Smooth muscle cell (in vitro differentiated cells): ENCODE measurements around the gene GRIFIN. TPM values are rescaled to one million over a fixed set of nuclear protein-coding genes. Genes with fewer than 3 reads are reported as not detected.

Experiments used
- DNase-seq: peaks from one replicate; lab custom pipeline; 2025; ENCODE audit not compliant: unreplicated experiment; lab: John Stamatoyannopoulos, UW
- H2AFZ ChIP-seq: fragments of 200-600 bp; sonication (generic); 2 replicates; pipeline ENCODE4 v1.6.0; 2016; ENCODE audit warnings: antibody characterized with exemption, low read depth, mild to moderate bottlenecking
- H3F3A ChIP-seq: fragments of 200-600 bp; sonication (generic); 2 replicates; pipeline ENCODE4 v1.6.0; 2017; ENCODE audit warnings: antibody characterized with exemption, low read depth
- H3K27ac ChIP-seq: fragments of 200-600 bp; sonication (generic); 2 replicates; pipeline ENCODE4 v1.5.1; 2016; ENCODE audit warnings: low read depth, mild to moderate bottlenecking
- H3K27me3 ChIP-seq: fragments of 200-600 bp; sonication (generic); 2 replicates; pipeline ENCODE4 v1.6.1; 2016; ENCODE audit warnings: low read depth, mild to moderate bottlenecking
- H3K36me3 ChIP-seq: fragments of 200-600 bp; sonication (generic); 2 replicates; pipeline ENCODE4 v1.5.1; 2016; ENCODE audit warnings: low read depth
- H3K4me1 ChIP-seq: fragments of 200-600 bp; sonication (generic); 2 replicates; pipeline ENCODE4 v1.5.1; 2016; ENCODE audit warnings: low read depth
- H3K4me2 ChIP-seq: fragments of 200-600 bp; sonication (generic); 2 replicates; pipeline ENCODE4 v1.6.0; 2016; ENCODE audit warnings: mild to moderate bottlenecking
- H3K4me3 ChIP-seq: fragments of 200-600 bp; sonication (generic); 2 replicates; pipeline ENCODE4 v1.5.1; 2016; ENCODE audit warnings: mild to moderate bottlenecking
- H3K79me2 ChIP-seq: fragments of 200-600 bp; sonication (generic); 2 replicates; pipeline ENCODE4 v1.6.0; 2016; ENCODE audit warnings: low read depth, mild to moderate bottlenecking
- H3K9ac ChIP-seq: fragments of 200-600 bp; sonication (generic); 2 replicates; pipeline ENCODE4 v1.6.0; 2016; ENCODE audit warnings: low read depth
- H3K9me3 ChIP-seq: fragments of 200-600 bp; sonication (generic); replicated peaks from 2 replicates; pipeline ENCODE4 v1.5.1; 2016; ENCODE audit warnings: low read depth
- H4K20me1 ChIP-seq: fragments of 200-600 bp; sonication (generic); 2 replicates; pipeline ENCODE4 v1.6.0; 2016; ENCODE audit warnings: low read depth
- WGBS: methylation state at CpG from one replicate; pipeline ENCODE4 v1.1.7; 2016; ENCODE audit warnings: low lambda C conversion rate; 5-methylcytosine and 5-hydroxymethylcytosine counted together
- polyA plus RNA-seq: library from polyadenylated mRNA; unstranded; fragments of >200 nt; fragmentation: Nextera tagmentation; extraction: Ambion mirVana; gene quantifications from 2 replicates; pipeline ENCODE4 v1.2.1, GENCODE V29; 2016
- total RNA-seq: library from RNA; depleted of rRNA; stranded (reverse); fragments of >200 nt; gene quantifications from 2 replicates; pipeline ENCODE4 v1.2.3, GENCODE V29; 2014
- TF ChIP-seq, protein P1 (sequence below): fragments of 200-600 bp; sonication (generic); IDR thresholded peaks from 2 replicates; pipeline ENCODE4 v1.5.1; 2017; ENCODE audit warnings: borderline replicate concordance, mild to moderate bottlenecking, antibody characterized with exemption; ENCODE audit not compliant: insufficient read depth, poor library complexity, severe bottlenecking

Gene GRIFIN
- total and polyA plus RNA-seq, 2 experiments from 2014 or later: not detected

DNA sequence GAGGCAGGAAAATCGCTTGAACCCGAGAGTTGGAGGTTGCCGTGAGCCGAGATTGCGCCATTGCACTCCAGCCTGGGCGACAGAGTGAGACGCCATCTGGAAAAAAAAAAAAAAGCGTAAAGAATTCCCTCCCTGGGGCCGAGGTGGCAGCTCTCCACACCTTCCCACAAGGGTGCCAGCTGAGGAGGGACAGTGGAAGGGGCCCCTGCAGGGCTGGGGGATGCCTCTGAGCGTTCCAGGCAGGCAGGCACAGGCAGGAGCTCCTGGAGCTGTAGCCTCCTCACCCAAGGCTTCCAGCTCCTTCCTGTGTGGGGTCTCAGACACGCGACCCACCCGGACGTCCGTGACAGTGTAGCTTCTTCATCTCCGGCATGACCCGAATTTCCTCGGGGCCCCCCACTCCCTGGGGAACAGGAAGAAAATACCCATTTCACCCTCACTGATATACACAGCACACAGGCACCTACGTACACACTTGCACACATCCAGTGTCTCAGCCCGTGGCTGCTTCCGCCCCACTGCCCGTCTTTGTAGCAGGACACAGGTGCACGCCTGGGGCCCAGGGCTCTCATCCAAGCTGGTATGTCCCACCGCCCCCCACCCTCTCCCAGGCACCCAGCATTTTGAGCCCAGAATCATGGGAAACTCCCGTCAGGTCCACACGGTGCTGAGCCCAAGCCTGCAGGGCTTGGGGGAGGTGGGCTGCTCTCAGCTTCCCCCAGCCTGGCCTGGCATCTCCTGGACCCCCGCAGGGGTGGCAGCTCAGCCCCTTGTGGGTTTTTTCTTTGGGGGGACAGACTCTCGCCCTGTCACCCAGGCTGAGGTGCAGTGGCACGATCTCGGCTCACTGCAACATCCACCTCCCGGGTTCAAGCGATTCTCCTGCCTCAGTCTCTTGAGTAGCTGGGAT, 25.7 kb downstream of the GRIFIN start:
- DNase-seq: no peak
- WGBS: 88% methylated on average over 30 of the region's 32 CpGs
- H2AFZ ChIP-seq: no peak overlapping the region
- H3F3A ChIP-seq: no peaks in the 10 kb centered on the region
- no peaks in the 10 kb centered on the region for H4K20me1 ChIP-seq
- H3K36me3 ChIP-seq: no peaks in the 10 kb centered on the region
- no peak overlapping the region for H3K4me3 ChIP-seq
- no peak overlapping the region for H3K9ac ChIP-seq
- H3K4me2 ChIP-seq: no peak overlapping the region
- no peak overlapping the region for H3K27ac ChIP-seq
- H3K27me3 ChIP-seq: no peaks in the 10 kb centered on the region
- no peaks in the 10 kb centered on the region for H3K4me1 ChIP-seq
- no peaks in the 10 kb centered on the region for H3K79me2 ChIP-seq
- H3K9me3 ChIP-seq: no peaks in the 10 kb centered on the region
- TF ChIP-seq, protein P1, sequence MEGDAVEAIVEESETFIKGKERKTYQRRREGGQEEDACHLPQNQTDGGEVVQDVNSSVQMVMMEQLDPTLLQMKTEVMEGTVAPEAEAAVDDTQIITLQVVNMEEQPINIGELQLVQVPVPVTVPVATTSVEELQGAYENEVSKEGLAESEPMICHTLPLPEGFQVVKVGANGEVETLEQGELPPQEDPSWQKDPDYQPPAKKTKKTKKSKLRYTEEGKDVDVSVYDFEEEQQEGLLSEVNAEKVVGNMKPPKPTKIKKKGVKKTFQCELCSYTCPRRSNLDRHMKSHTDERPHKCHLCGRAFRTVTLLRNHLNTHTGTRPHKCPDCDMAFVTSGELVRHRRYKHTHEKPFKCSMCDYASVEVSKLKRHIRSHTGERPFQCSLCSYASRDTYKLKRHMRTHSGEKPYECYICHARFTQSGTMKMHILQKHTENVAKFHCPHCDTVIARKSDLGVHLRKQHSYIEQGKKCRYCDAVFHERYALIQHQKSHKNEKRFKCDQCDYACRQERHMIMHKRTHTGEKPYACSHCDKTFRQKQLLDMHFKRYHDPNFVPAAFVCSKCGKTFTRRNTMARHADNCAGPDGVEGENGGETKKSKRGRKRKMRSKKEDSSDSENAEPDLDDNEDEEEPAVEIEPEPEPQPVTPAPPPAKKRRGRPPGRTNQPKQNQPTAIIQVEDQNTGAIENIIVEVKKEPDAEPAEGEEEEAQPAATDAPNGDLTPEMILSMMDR: no peak

DNA sequence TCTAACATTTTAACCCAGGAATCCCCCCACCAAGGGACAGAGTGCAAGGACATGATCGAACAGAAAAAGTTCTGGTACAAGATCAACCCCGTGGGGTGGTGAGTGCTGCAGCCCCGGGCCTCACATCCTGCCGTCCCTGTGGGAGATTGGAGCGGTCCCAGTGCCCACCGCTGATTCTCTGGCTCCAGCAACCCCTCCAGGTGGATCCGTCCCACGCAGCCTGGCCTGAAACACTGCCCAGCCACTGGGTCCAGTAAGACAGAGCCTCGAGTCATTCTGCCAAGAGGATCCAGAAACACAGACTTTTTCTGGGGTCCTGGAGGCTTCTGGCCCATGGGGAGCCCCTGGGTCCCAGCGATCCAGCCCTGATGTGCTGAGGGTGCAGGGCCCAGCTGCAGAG, 29.5 kb downstream of the GRIFIN start:
- 95% methylated on average over 10 of the region's 10 CpGs for WGBS
- H3K27me3 ChIP-seq: no peaks in the 10 kb centered on the region
- TF ChIP-seq, protein P1: no peak

DNA sequence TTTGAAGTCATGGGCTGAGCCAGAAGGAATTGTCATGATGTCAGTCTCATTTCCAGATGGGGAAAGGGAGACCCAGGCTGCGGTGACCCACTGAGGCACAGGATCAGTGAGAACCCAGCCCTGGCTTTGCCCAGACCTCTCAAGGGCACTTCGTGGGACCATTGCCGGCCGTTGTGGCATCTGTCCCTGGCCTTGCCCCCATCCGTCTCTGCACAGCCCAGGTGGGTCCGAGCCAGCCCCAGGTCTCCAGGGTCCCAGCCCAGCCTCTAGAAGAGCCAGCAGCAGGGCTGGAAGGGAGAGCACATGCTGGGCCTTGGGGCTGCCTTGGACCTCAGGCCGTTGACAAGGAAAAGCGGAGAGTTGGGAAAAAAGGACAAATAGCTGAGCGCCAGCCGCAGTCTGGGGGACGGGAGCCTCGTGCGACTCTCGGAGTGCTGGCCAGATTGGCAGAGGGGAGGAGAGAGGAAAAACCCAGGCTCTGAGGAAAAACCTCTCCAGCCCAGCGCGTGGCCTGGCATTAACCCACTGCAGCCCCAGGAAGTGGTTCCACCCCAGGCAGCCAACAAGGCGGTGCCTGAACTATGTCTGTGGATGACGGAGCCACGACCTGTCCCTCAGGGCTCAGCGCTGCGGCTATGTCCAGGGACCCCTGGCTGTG, 30.2 kb downstream of the GRIFIN start:
- no peaks in the 10 kb centered on the region for H3K9me3 ChIP-seq
- H3K27me3 ChIP-seq: no peaks in the 10 kb centered on the region
- no peaks in the 10 kb centered on the region for H3K4me1 ChIP-seq
- no peak overlapping the region for H3K9ac ChIP-seq
- no peak overlapping the region for H2AFZ ChIP-seq
- 95% methylated on average over 20 of the region's 21 CpGs for WGBS
- TF ChIP-seq, protein P1: no peak
- H3K36me3 ChIP-seq: no peaks in the 10 kb centered on the region
- H3K79me2 ChIP-seq: no peaks in the 10 kb centered on the region
- H4K20me1 ChIP-seq: no peaks in the 10 kb centered on the region
- H3F3A ChIP-seq: no peaks in the 10 kb centered on the region
- H3K27ac ChIP-seq: no peak overlapping the region
- DNase-seq: no peak
- no peak overlapping the region for H3K4me3 ChIP-seq
- no peak overlapping the region for H3K4me2 ChIP-seq

More for the DNA sequence above, 29.5 kb downstream of the GRIFIN start:
- Histone ChIP-seq H4K20me1 (no peaks in the 10 kb centered on the region), H3K4me3 (no peak overlapping the region), H3F3A (no peaks in the 10 kb centered on the region), H2AFZ (no peak overlapping the region), H3K4me2 (no peak overlapping the region), H3K9ac (no peak overlapping the region), H3K79me2 (no peaks in the 10 kb centered on the region), H3K27ac (no peak overlapping the region), H3K9me3 (no peaks in the 10 kb centered on the region), H3K4me1 (no peaks in the 10 kb centered on the region), H3K36me3 (no peaks in the 10 kb centered on the region)
- DNase-seq: no peak
